Fibroblast of villous mesenchyme (primary cell): ENCODE data around the gene GPC6. TPM values are rescaled to one million over a fixed set of nuclear protein-coding genes. Genes with fewer than 3 reads are reported as not detected.

ENCODE experiments used
- DNase-seq: peaks from one replicate; pipeline ENCODE4 v3.0.0-alpha.2; 2010; ENCODE audit warnings: low read depth
- H3K4me3 ChIP-seq: 2 replicates; pipeline ENCODE4 v1.5.1; 2011; ENCODE audit warnings: low read depth, mild to moderate bottlenecking, low read length
- CTCF ChIP-seq: IDR thresholded peaks from 2 replicates; pipeline ENCODE4 v1.5.1; 2012; ENCODE audit warnings: low read depth, mild to moderate bottlenecking, low read length; ENCODE audit not compliant: insufficient read depth
- total RNA-seq: library from RNA; depleted of rRNA; stranded (reverse); fragments of >200 nt; gene quantifications from 2 replicates; pipeline ENCODE4 v1.2.3, GENCODE V29; 2012

The GPC6 gene
- total RNA-seq, 1 donor, result 6.0 TPM

DNA sequence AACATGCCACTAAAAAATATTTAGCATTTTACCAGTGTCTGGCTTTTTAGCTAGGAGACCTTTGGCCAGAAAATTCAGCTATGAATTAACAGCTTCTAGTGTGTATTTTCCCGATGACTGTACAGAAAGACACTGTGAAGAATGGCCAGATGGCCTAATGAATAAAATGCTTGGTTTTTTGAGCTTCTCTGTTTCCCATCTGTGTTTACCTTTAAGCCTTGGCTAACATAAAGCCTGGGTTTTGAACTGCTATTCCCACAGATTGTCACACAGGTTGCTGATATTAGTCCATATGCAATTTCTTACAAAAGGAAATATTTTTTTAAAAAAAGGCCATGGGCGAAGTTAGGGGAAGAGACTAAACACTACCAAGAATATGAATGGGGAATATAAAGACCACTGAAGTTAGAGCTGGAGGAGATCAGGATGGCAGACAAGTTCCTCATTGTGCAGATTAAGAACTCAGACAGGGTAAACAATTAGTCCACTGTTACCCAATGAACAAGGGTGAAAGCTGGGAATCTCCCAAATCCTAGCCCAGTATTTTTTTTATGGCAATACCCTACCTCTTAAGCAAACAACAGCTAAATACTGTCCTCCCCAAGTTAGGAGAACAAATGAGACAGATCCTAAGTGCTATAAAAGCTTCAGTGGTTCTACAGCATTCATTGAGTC is 1157.8 kb downstream of the GPC6 start:
- H3K4me3 ChIP-seq, result no peak overlapping the region
- no peak for TF ChIP-seq CTCF
- no peak for DNase-seq

DNA sequence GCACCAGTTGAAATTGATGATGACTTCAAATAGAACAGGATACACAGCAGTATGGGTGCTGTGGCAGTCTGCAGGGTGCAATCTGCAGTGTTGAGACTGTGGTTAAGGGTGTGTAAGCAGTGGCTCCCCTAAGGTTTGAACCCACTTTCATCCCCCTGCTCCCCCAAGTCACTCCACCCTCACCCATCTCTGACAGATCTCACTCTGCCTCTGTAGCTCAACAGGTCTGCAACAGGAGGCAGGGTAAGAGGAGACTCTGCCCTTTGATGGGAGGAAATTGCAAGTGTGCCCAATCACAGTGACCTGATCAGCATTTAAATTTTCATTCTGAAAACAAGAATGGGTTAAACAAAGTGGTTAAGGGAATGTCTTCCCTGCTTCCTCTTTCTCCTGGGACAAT is 1160.4 kb downstream of the GPC6 start:
- no peak for DNase-seq
- H3K4me3 ChIP-seq, result no peak overlapping the region
- no peak for TF ChIP-seq CTCF

DNA sequence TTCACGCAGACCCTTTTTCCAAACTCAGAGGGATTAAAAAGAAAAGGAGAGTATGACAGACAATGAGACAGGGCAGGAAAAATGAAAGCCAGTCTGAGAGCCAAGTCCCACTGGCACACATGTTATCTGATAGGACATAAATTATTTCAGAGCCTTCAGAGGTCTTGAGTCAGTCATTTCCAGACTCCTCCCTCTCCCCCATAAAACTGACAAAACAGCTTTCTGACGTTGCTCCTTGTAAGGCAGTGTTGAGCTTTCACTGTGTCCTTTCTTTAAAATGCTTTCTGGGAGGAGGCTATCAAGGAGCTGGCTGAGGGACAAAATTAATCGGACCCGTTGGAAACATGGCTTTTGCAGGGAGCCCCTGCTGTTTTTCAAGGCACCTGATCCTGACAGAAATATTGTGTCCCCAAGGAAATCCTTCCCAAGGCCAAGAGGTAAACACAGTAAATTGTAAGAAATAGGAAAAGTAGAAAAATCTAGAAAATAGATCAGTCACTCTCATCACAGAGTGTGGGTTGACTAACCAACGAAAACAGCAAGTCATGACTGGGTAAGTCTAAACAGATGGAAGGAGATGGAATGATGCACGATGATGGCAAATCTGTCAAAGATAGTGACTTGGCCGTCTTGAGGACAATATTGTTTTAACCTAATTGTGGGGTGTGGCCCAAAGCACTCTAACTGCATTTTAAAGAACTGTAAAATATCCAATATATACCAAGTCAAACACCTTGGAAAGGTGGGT is 1163.2 kb downstream of the GPC6 start:
- peak; percentile 37 for DNase-seq
- no peak overlapping the region for H3K4me3 ChIP-seq
- TF ChIP-seq CTCF, result no peak

DNA sequence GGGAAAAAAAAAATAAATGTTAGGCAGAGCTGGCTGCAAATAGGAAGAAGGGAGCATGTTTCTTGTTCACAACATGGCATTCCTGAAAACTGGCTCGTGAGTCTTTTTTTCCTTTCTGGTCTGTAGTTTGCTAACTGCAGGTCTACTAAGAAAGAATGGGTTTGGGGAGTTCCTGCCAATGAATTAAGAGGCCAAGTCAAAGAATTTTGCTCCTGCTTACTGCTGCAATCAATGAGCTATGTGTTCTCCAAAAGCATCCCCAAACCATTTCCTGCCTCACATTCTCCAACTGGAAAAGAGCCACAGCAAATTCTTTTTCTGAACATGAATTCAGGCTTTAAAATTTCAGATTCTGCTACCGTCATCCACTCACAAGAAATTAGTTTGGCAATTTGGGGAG is 1164.3 kb downstream of the GPC6 start:
- H3K4me3 ChIP-seq, result no peak overlapping the region
- no peak for DNase-seq
- no peak for TF ChIP-seq CTCF

DNA sequence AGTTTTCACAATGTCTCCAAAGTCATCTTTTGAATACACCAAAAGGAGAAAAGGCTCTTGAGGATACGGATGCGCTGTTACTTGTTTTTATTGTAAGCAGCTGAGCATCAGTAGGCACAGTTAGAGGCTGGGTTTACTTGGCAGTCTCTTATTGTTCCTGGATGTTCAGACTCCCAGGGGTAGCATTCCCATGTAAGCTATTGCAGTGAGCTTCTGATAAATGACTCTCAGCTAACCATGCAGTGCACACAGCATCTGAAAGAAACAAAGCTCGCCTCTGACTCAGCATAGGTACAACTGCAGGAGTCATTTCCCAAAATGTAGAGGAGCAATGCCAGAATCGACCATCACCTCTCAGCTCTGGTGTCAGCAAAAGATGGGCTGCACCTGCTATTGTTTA is 1168.1 kb downstream of the GPC6 start:
- TF ChIP-seq CTCF, result no peak
- DNase-seq, result no peak
- H3K4me3 ChIP-seq, result no peak overlapping the region

DNA sequence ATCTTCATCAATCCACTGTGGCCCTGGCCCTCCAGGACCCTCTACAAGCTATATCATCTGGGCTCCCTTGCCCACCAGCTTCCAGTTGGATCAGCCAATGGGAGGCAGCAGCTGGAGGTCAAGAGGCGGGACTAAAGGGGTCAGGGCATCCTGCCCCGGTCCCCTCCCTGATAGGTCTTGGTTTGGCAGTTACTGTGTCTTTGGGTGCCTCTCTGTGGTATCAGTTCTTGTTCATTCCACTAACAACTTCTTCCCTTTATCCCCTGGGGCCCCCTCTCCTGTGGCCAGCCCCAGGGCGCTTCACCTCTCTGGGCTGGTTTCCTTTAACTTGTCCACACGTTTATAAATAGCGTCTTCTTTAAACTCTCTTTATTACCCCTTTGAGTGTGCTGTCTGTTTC is 1169.3 kb downstream of the GPC6 start:
- no peak for TF ChIP-seq CTCF
- H3K4me3 ChIP-seq, result no peak overlapping the region
- DNase-seq, result no peak
